ENCODE measurements around the gene GALNT18. TPM values are rescaled to one million over a fixed set of nuclear protein-coding genes. Genes with fewer than 3 reads are reported as not detected.
A peak's percentile ranks its signal among the peaks of the same experiment; 100 is the strongest.

The GALNT18 gene
- total RNA-seq, 1 donor from 2014 or later: 19.0 TPM

- ATAC-seq: peak; percentile 25
- intact Hi-C loops (cut with DNase I): no loop called here
These were observed 211.9 kb downstream of the GALNT18 start for GRCh38 chr11:11409901-11410300.

GRCh38 chr11:11409224-11409623 is 212.6 kb downstream of the GALNT18 start:
- ATAC-seq (no peak), DNase-seq (ENCODE audit: low spot score) (no peak)
- intact Hi-C loops (cut with DNase I): no loop called here

More at GRCh38 chr11:11409901-11410300, 211.9 kb downstream of the GALNT18 start:
- DNase-seq (ENCODE audit: low spot score): no peak

- DNase-seq (ENCODE audit: low spot score) (no peak), ATAC-seq (peak; percentile 41)
- intact Hi-C loops (cut with DNase I): no loop called here
These were observed 213.2 kb downstream of the GALNT18 start for GRCh38 chr11:11408436-11409221.

DNA sequence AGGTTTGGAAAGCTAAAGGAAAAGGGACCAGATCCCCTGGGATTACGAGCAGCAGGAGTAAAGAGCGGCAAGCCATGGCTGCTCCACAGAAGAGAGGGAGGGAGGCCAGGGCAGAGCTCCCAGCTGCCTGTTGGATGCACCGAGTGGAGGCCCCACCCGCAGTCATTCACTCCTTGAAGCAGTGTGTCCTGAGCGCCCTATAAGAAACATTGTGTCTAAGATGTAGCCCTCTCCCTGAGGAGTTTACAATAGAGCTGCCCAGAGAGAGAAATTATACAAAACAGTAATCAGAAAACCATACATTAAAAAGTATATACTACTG is 214.1 kb downstream of the GALNT18 start:
- DNase-seq (ENCODE audit: low spot score) (no peak), ATAC-seq (no peak)
- intact Hi-C loops (cut with DNase I): no loop called here

DNA sequence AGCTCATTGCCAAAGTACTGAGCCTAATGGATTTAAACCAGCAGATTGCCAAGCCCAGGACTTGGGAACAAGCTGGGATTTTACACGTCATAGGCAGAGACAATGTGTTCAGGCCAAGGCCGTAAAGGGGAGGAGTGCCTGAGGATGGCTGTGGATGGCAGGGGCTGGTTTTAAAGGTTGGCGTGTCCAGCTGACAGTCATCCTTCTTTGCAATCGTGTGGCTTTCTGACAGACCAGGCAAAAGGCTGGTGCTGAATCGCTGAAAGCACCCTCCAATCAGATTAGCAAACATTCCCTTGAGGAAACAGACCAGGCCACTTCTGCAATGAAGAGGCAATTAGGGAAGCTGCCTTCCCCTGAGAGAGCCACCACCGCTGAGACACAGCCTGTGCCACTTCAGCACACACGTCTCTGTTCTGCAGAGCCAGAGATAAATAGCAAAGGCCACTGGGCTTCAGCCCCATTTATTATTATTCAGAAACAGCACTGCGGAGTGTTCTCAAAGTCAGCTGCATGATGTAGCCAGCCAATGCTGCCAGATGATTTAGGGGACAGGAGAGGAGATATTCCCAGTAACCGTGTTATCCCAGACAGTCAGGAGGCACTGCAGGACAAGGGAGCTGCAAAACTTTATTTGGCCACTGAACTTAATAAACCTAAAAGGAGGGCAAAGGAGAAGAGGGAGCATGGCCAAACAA is 214.6 kb downstream of the GALNT18 start:
- DNase-seq (ENCODE audit: low spot score) (no peak), ATAC-seq (peak; percentile 51)
- intact Hi-C loops (cut with DNase I): no loop called here

DNA sequence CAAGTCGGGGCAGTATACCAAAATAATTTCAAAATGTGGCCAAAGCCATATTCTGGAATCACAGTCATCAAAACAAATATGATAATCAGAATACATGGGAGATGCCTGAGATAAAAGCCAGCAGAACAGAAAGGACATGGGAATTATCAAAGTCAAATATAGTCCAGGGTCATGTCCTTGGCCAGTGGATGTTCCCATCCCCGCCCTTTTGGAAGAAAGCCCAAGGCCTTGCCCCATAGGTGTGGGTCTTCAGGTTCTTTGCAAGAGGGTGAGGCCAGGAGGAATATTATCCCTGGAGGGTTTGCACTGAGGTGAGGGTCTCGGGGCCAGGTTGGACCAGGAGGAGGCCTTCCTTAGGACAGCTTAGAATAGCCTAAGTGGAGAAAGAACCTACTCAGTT is 215.2 kb downstream of the GALNT18 start:
- DNase-seq (ENCODE audit: low spot score) (no peak), ATAC-seq (no peak)
- intact Hi-C loops (cut with DNase I): no loop called here

DNA sequence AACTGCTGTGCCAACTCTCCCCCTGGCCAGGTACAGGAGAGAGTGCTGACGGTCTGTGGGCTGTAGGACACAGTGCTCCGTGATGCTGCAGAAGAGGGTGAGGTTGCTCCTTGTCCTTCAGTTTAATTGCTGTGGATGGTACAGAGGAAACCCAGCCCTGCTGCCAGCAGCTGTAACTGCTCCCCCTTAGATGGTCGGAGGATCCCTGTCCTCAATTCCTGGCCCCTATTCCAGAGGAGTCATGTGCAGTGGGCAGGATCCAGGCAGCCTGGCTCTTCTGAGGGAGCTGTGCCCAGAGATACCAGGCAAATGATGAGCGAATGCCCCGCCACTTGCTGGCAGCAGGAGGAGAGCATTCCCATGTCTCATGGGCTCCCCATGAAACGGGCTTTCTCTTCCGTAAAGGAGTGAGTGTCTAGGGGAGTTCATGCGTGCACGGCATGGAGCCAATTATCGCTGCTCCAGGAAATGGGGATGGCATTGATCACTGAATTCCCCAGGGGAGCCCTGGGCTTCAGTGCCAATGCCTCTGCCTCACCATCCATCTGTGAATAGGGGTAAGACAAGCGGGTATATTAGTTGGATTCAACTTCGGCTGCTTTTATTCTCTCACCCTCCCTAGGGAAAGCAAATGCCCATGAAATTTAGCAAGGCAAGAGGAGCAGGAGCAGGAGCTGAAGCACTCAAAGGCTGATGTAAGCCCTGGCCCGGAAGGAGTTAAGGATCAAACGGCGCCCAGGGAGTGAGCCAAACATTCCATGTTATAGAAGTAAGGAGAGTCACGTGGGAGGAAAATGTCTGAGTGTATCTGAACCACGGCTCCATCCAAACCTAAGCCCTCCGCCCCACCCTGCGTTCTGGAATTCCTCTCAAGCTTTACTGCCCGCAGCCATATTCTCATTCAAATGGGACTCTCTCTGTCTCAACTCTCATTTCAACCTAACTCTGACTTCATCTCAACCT is 217.8 kb downstream of the GALNT18 start:
- no peak for ATAC-seq
- intact Hi-C loops (cut with DNase I): no loop called here
- no peak for DNase-seq (ENCODE audit: low spot score)

DNA sequence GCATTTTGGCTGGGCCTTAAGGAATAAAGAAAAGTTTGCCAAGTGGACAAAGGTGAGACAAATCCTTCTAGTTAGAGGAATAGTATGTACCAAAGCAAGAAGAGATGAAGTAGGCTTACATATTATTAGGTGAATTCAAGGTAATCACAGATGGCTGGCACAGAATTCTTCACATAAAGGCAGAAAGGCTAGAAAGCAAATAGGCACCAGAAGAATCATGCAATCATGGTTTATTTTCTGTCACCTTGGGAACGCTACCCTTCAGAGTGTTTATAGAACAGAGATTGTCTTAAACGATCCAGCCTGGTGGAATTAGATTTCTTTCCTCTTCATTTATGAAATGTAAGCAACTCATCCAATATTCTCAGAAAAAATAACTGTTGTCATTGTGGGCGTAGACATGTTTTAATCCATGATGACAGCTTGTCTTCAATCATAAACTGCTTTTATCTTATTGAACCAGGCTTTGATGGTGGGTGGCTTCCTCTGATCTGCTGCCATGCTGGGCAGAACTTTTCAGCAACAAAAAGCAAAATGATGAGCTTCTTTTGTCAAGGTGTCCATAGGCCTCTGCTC is 219.8 kb downstream of the GALNT18 start:
- intact Hi-C loops (cut with DNase I): no loop called here
- no peak for DNase-seq (ENCODE audit: low spot score)
- ATAC-seq: no peak

- DNase-seq (ENCODE audit: low spot score) (no peak), ATAC-seq (no peak)
- intact Hi-C loops (cut with DNase I): no loop called here
These were observed 221.1 kb downstream of the GALNT18 start for GRCh38 chr11:11400635-11401232.

- intact Hi-C loops (cut with DNase I): no loop called here
- DNase-seq (ENCODE audit: low spot score): no peak
- ATAC-seq: no peak
These were observed 221.7 kb downstream of the GALNT18 start for GRCh38 chr11:11400121-11400520.

DNA sequence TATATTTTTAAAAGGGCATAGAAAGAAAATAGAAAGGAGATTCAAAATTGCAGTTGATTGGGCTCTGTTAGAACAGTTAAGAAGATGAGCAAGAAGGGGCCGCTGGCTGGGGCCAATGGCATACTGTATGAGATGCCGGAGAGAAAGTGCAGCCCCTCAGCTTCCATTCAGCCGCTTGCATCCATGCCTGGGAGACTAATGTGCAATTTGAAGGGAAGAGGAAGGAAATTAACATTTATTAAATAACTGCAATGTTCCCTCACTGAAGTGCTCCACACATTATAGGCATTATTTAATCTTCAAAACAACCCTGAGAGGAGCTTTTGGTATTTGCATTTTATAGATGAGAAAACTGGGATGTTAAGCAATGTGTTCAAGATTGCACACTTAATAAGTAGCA is 224.0 kb downstream of the GALNT18 start:
- DNase-seq (ENCODE audit: low spot score) (no peak), ATAC-seq (no peak)
- intact Hi-C loops (cut with DNase I): no loop called here

DNA sequence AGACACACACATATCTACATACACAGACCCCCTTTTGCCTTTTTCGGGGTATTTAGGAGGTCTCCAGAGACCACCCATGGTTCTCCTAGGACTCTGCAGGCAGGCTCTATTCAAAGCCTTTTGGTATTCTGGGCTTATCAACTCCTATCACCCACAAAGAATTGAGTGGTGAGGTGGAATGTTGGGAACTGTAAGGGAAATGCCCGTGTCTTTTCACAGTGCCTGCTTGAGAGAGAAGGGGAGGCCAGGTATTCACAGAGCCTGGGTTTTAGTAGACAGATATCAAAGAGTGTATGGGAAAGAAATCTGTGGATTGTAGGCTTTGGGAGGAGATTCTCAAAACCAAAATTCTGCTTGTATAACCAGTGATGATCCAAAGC is 224.8 kb downstream of the GALNT18 start:
- ATAC-seq (no peak), DNase-seq (ENCODE audit: low spot score) (no peak)
- intact Hi-C loops (cut with DNase I): no loop called here

DNA sequence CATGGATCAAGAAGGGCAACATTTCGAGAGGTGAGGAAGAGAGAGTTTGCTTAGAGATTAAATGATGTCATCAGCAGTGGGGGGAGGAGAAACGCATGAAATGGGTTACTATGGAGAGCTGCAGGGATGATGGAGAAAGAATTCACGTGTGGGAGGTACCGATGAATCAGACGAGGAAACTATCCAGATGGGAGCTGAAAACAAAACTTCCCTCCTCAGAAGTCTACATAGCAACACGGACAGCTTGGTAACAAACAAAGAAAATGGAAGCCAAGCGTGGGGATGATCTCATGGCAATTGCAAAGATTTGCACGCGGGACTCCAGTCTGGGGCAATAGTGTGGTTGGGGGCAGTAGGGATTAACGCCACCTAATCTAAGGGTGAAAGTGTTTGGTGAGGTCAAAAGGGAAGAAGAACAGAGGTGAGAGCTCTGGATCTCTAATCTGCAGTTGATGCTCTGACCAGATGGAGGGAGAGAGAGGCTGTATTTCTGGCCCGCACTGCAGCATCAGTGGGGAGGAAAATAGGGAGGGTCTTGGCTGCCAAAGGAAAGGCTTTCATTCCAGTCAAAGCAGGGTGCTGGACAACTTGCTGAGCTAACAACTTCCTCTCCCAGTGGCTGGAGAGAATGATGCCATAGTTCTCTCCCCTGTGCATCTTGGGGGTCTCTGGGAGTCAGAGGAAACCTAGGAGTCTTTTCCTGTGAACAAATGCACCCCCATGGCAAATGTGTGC is 225.3 kb downstream of the GALNT18 start:
- peak; percentile 46 for ATAC-seq
- intact Hi-C loops (cut with DNase I): no loop called here
- DNase-seq (ENCODE audit: low spot score): no peak

- DNase-seq (ENCODE audit: low spot score) (no peak), ATAC-seq (no peak)
- intact Hi-C loops (cut with DNase I): no loop called here
These were observed 226.7 kb downstream of the GALNT18 start for GRCh38 chr11:11395126-11395525.

DNA sequence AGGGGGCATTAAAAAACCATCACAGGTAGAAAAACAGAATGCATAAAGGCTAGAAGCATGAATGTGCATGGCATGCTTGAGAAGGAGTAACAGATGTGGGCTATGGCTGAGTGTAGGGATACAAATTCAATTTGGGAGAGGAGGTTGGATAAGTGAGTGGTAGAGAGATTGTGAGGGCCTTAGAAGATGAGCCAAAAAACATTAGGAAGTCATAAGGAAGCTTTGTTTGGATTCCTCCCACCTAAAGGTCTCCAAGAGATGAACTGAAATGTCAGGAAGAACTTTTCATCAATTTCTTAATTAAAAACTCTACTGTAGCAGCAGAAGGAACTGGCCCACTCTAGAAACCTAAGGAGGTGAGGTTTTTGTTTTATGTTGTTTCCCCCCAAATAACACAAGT is 227.6 kb downstream of the GALNT18 start:
- no peak for DNase-seq (ENCODE audit: low spot score)
- no peak for ATAC-seq
- intact Hi-C loops (cut with DNase I): no loop called here

DNA sequence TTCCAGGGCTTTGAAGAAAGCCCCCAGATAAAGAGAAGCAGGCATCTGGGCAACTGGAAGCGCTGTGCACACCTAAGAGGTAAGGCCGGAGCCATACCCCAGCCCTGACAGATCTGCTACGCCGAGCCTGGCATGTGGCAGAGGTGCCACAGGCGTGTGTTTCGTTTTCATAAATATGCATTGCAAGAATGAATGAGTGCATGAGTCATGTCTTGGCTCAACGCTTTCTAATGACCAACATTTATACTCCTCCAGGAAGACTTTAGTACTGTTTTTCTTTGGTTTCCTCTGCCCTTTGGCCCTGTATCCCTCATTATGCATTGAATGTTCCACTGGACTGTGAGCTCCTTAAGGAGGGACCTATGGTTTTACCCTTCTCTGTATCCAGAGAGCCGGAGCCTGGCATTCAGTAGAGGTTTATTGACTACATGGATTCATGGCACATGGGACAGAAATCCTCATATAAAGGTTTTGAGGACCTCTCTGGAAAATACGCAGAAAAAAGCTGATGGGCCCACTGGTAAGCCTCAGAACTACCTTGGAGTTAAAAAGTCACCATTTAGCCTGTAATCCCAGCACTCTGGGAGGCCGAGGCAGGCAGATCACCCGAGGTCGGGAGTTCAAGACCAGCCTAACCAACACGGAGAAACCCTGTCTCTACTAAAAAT is 229.9 kb downstream of the GALNT18 start:
- intact Hi-C loops (cut with DNase I): no loop called here
- DNase-seq (ENCODE audit: low spot score) (no peak), ATAC-seq (peak; percentile 41)

DNA sequence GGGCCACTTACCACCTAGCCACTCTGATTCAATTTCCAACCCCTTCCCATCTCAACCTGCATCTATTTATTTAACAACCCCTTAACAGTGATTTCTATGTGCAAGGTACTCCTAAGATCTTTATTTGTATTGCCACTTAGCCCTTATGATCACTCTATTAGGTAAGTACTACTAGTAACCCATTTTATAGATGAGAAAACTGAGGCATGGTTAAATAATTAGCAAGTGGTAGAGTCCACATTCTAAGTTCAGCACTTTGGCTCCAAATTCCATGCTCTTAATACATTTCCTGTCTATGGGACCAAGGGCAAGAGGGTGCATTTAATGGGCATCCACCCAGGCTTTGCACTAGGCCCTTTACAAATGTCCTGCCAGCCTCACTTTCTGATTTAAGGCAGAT is 230.6 kb downstream of the GALNT18 start:
- ATAC-seq: no peak
- intact Hi-C loops (cut with DNase I): no loop called here
- DNase-seq (ENCODE audit: low spot score): no peak
